ENCODE results near the gene PPFIBP1.

- no peak for TF ChIP-seq POLR2AphosphoS5 (IDR thresholded peaks at IDR 0.05)
- no peak for TF ChIP-seq CTCF (IDR thresholded peaks at IDR 0.05)
These were observed 186.1 kb downstream of the PPFIBP1 start for GRCh38 chr12:27709932-27710591.

Measured in upper lobe of left lung (tissue), 4 donors.